ENCODE data around the gene ZNF214.

The ZNF214 gene

DNA sequence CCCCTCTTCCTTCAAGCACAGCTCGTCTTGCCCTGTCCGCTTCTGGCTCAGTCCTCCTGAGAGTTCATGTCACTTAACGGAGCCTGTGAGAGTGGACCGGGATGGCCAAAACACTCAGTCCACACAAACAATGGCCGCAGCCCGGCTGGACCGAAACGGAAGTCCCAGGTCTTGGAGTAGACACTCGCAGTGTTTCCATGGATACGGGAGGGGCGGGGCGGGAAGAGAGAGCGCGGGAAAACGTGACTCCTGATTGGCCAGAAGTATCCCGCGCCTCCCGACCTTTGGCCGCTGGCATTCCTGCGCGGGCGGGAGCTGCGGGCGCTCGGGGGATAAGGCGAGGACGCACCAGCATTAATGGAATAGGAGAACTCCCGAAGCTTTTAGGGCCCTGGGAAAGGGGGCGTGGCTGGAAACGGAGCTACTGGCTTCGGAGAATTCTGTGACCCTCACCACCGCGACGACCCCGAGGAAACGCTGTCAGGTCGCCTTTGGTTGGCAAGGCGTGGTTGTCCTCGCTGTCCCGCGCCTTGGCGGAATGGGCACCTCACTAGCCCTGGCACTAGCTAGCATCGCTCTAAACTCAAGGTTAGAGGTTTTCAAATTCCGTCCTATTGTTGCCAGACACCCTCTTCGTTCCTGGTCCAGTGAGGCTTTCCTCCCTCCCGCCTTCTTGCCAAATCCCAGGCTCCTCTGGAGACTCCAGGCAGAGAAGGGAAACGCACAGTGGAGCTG is at the start of gene ZNF214, which contains the start of gene NLRP14:
ZNF214 (minus strand) TSS at position 164 of the 735 bp plus-strand sequence. CDS start 17,511 bp downstream, outside the sequence.
NLRP14 (plus strand) TSS at position 297 of the 735 bp plus-strand sequence. CDS start 18,108 bp downstream, outside the sequence.
- no peak for TF ChIP-seq CTCF (IDR thresholded peaks at IDR 0.05; ENCODE audit: low read length, missing control alignments)
- DNase-seq (ENCODE audit: low read depth), result peak; percentile 94
- peak within 1 kb of the TSS; percentile 88 for H3K4me3 ChIP-seq (replicated peaks; ENCODE audit: low read depth, low read length)

DNA sequence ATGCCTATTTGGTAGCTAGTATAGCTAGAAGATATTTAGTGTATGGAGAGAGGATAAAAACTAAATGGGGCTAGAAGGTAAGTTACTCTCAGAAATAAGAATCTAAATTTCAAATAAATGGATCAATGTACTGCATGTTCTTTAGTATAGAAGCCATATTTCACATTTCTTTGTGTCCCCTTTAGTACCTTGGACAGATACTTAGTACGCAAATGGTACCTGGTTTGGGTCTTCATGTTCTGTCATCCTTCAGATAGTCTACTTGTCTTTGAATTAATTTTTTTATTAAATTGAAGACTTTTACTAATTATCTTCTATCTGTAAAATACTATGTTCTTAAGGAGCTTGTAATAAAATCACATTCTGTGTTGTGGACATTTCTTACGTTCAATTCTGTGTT is 42.4 kb upstream of the ZNF214 start:
- TF ChIP-seq CTCF (IDR thresholded peaks at IDR 0.05; ENCODE audit: low read length, missing control alignments), result no peak
- no peak overlapping the region for H3K4me3 ChIP-seq (replicated peaks; ENCODE audit: low read depth, low read length)
- DNase-seq (ENCODE audit: low read depth), result no peak

- no peak overlapping the region for H3K4me3 ChIP-seq (replicated peaks; ENCODE audit: low read depth, low read length)
- TF ChIP-seq CTCF (IDR thresholded peaks at IDR 0.05; ENCODE audit: low read length, missing control alignments), result no peak
- peak; percentile 52 for DNase-seq (ENCODE audit: low read depth)
Measured at GRCh38 chr11:7060868-7061267, 40.7 kb upstream of the ZNF214 start.

- DNase-seq (ENCODE audit: low read depth), result peak; percentile 11
- H3K4me3 ChIP-seq (replicated peaks; ENCODE audit: low read depth, low read length), result no peak overlapping the region
- TF ChIP-seq CTCF (IDR thresholded peaks at IDR 0.05; ENCODE audit: low read length, missing control alignments), result no peak
Measured at GRCh38 chr11:7057641-7058040, 37.5 kb upstream of the ZNF214 start.

DNA sequence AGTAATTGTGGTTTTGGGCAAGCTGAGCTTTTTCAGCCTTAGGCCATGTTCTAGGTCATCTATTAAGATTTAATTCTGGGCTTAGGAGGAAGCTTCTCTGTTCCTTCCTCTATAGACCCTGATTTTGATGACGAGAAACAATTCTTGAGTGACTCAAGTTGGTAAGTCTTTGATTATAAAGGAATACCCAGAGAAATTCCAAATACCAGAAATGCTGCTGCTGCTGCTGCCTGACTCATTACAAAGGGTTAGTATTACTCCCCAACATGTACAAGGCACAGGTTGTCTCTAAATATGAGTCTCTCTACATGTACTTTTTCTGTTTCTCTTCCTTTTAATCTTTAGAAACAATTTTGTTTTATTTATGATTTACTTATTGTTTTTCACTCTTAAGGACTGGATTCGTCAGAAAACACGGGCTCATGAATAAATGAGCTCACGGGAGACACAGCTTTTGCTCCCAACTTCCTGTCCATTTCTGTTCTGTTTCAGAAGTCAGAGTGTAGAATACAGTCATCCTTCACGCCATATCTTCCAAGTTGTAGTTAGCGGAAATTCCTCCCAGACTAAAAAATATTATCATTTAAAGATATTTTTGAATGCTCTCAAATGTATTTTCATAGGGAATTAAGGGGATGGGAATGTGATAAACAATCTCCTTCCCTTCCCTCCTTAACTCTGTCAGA is 36.8 kb upstream of the ZNF214 start:
- DNase-seq (ENCODE audit: low read depth), result peak; percentile 44
- H3K4me3 ChIP-seq (replicated peaks; ENCODE audit: low read depth, low read length), result no peak overlapping the region
- no peak for TF ChIP-seq CTCF (IDR thresholded peaks at IDR 0.05; ENCODE audit: low read length, missing control alignments)

- no peak overlapping the region for H3K4me3 ChIP-seq (replicated peaks; ENCODE audit: low read depth, low read length)
- no peak for DNase-seq (ENCODE audit: low read depth)
- TF ChIP-seq CTCF (IDR thresholded peaks at IDR 0.05; ENCODE audit: low read length, missing control alignments), result no peak
Measured at GRCh38 chr11:7050191-7050590, 30.0 kb upstream of the ZNF214 start.

Data from fibroblast of pulmonary artery (primary cell).